Fibroblast of skin of back (primary cell): ENCODE measurements around the gene CPNE4.
A peak's percentile ranks its signal among the peaks of the same experiment; 100 is the strongest.

Experiments
- DNase-seq: peaks from one replicate; pipeline ENCODE4 v3.0.0-alpha.2; 2013

Gene CPNE4

GRCh38 chr3:131880948-131881347, 153.9 kb downstream of the CPNE4 start:
- DNase-seq = no peak

GRCh38 chr3:131868203-131868602, 166.6 kb downstream of the CPNE4 start:
- no peak for DNase-seq

DNA sequence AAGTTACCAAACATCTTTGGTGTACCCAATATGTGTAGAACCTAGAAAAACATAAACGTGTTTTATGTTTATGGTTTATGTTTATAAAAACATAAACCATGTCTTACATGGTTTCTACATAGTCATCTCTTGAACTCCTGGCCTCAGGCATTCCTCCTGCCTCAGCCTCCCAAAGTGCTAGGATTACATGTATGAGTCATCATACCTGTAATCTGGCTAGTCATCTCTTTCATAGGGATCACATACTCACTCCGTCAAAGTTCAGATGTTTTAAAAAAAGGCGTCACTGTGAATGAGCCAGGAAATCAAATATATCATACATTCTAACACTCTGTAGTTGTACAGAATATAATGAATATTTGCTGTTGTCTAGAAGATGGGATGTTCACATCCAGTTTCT, 178.6 kb downstream of the CPNE4 start:
- DNase-seq = no peak

- DNase-seq = no peak
Observed at GRCh38 chr3:131850223-131850622, 184.6 kb downstream of the CPNE4 start.

GRCh38 chr3:131849616-131850015, 185.2 kb downstream of the CPNE4 start:
- DNase-seq = no peak

DNA sequence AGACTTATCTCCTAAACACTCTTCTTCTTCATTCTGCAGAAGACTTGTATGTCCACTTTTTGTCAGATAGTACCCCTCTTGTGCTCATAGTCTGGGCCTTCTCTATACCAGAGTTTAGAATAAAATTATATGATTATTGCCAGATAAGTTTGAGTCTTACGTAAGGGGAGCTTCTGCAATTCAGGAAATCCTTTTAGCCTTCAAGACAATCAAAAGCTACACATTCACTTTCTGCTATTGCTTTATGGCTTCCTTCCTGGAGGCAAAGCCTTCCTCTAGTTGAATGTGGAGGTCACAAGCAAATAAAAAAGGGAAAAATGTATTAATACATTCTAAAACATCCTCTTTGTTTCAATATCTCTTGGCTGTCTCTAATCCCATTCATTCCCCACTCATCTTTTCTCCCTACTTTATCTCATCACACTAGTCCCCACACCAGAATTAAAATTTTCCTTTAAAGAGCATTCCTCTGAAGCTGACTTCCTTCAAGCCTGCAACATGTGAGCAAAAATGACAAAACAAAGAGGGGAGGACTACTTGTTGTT, 186.8 kb downstream of the CPNE4 start:
- no peak for DNase-seq

- no peak for DNase-seq
Observed at GRCh38 chr3:131846296-131846924, 188.4 kb downstream of the CPNE4 start.

DNA sequence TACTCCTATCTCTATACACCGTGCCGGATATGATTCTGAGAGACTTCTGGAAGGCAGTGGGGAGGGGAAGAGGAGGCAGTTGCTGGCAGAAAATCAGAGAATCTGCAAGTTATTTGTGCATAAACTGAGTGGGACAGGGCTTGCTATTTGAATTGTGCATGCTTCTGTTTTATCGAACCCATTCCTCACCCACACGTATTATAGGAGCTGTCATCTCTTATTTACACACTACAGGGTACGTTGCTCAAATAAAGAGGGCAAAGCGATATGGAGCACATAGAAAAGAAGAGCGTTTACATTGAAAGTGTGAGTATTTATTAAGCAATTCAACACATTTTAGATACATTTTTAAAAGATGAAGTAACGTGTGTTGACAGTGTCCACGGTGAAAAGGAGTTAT, 191.6 kb downstream of the CPNE4 start:
- no peak for DNase-seq

DNA sequence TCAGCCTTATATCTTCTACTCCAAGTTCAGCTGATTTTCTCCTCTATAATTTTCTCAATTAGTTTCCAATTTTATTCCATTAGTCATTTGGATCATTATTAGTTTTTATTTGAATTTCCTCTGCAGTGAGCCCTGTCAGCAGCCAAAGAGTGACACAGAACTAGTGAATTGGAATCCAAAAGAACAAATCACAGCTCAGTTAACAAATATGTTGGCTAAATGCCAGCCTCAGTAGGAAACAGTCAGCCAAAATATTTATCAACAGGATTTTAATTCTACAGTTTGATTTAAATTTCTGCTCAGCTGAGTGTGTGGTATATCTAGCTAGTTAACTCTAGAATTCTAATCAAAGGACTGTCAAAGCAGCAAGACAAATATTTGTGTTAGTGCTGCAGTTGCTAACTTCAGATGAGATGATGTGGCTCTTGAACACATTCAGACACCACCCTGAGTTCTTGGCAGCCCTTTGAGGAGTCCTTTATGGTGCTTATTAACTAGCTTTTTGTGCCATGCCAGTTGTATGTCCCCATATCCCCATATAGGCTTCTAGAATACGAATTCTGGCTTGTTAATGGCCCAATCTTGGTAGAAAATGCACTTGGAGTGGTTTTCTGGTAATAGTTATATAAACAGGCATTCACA, 194.5 kb downstream of the CPNE4 start:
- peak; percentile 27 for DNase-seq

DNA sequence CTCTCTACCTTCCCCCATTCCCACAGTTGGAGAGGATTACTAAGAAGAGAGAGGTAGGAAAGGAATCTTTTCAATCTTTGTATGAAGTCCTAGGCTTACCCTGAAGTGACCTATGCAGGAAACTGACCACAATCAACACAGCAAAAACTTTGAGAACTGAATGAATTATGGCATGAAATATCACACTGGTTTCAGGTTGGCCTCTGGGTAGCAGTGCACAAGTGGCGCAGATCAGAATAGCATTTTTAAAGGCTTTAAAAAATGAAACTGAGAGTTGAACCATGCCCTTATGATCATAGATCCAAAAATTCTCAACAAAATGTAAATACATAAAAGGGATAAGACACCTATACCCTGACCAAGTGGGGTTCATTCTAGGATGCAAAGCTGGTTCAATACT, 198.9 kb downstream of the CPNE4 start:
- DNase-seq = no peak

DNA sequence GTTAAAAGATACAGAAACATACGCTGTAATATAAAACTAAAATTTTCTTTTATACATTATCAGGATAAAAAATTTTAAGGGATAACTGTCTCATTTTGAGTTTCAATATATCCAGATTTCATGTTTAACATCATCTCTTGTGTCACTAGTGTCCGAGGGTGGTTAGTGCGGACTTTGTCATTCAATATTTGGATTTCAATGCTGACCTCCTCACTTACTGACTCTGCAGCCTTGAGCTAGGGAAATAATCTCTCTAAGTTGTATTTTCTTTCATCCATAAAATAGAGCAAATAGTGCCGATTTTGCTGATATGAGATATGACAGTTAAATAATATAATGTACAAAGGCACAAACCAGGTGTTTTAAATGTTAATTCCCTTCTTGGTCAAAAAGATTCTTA, 203.2 kb downstream of the CPNE4 start:
- no peak for DNase-seq

DNA sequence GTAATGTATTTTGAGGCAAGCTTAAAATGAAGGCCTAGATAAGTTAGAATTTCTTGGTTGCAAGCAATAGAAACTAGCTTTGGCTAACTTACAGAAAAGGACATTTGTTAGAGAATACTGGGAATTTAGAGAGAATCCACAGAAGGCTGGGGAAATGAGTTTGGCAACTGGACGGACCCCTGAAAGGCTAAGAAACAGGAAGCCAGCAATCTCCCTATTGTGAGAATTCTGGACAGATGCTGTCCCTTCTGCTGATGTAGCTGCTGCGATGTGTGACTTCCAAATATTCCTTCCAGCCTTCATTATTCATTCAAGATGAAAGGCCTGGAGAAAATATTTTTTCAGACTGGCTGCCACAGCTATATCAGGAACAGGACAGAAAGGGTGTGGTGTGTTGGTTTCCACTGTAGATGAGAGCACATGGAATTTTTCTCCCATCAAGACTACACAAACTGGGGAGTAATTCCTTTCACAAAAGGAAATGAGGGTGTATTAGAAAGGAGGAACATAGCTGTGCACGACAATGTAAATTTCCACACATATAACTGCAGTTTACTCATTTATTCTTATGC, 213.5 kb downstream of the CPNE4 start:
- no peak for DNase-seq

DNA sequence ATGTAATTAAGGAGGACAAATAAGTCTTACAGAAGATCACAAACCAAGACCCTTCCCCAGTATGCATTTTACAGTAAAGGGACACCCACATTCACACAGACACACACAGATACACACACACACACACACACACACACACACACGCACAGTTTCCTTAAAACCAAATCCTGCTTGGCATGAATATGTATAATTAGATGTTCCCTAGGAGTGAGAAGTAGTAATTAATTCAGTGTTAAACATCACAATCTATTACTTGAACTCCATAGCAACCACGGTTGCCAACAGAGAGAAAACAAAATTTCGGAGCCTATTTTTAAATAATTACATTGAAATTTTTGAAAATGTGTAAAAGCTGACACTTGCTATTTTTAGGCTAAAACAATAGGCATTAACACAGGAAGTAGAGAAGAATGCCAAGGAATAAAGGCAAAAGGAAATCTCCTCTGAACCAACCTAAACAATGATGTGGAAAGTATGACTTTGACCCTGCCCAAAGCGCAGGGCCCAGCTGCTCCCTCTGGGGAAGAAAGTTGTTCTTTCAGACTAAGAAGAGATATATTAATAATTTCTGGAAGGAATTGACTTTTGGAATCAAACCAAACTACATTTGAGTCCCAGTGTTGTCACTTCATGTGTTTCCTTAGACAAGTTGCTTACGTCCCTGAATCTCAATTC, 215.3 kb downstream of the CPNE4 start:
- no peak for DNase-seq

- DNase-seq = no peak
Observed at GRCh38 chr3:131812433-131812832, 222.4 kb downstream of the CPNE4 start.

DNA sequence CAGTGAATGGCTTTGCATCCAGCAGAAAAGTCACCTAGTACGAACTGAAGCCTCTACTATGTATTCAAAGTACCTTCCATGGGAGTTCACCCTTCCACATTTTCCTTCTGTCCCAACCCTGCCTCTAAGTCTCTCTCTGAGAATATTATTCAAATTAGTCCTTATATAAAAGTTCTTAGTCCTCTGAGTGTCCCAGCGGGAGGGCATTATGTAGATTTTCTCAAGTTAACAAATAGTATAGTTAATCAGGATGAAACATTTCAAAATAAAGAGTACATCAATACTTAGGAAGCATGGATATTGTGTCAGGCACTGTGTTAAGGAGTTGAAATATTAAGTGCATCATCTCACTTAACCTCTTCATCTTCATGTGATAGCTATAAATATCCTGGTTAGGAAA, 223.3 kb downstream of the CPNE4 start:
- DNase-seq = no peak

- DNase-seq = no peak
Observed at GRCh38 chr3:131807822-131808221, 227.0 kb downstream of the CPNE4 start.

- no peak for DNase-seq
Observed at GRCh38 chr3:131806736-131807135, 228.1 kb downstream of the CPNE4 start.

- DNase-seq = no peak
Observed at GRCh38 chr3:131804565-131805133, 230.2 kb downstream of the CPNE4 start.

DNA sequence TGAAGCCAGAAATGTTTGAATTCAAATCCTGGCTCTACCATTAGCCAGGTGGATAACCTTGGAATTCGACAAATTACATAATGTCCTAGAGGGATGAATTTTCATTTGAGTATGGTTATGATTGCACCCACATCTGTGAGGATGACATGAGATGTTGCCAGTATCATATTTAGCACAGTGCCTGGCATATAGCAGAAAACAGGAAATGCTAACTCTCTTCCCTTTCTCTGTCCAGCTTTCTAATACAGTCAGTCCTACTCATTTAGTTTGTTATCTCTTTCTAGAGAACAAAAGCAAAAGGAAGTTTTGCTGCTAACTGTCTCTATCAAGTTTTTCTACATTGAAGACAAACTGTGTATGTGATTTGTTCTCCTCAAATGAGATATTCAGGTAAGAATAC, 231.7 kb downstream of the CPNE4 start:
- DNase-seq = no peak

GRCh38 chr3:131802029-131802428, 232.8 kb downstream of the CPNE4 start:
- DNase-seq = no peak

GRCh38 chr3:131801566-131801965, 233.2 kb downstream of the CPNE4 start:
- DNase-seq = no peak

GRCh38 chr3:131797776-131798175, 237.0 kb downstream of the CPNE4 start:
- no peak for DNase-seq

DNA sequence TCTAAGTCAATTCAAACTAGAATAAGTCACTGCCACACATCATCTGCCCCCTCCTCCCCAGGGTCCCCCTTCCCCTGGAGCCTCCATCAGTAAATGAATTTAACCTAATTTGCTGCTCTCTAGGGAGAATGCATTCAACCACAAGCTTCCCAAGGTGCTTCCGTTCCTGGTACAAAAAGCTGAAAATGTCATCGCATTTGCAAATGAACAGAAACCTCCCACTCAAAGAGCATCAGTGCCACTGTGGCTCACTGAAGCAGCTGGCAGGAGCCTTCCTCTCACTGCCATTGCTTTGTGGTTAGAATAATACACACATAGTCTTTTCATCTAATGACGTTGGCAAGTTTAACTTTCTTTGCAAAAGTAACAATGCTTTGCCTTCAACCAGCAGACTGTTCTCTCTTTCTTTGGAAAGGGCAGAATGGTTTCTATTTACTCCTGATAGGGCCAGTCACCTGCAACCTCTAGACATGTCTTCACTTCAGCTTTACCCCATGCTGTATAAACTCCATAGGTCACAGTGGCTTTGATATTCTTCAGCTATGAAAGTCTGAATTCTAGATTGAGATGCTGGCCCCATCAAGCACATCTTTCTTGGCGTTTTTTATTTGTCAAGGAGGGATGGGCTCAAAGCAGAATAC, 238.1 kb downstream of the CPNE4 start:
- DNase-seq = no peak
